Mucosa of gallbladder (tissue), 1 donor: Measurements from ENCODE around the gene GANC. TPM values are rescaled to one million over a fixed set of nuclear protein-coding genes. Genes with fewer than 3 reads are reported as not detected.
A peak's percentile ranks its signal among the peaks of the same experiment; 100 is the strongest.

Source experiments
- DNase-seq: peaks from one replicate; pipeline ENCODE4 v3.0.0-alpha.2; 2020; ENCODE audit warnings: low spot score
- total RNA-seq: library from RNA; stranded (reverse); gene quantifications from one replicate; pipeline ENCODE4 v1.2.1, GENCODE V29; 2021
- donor health status: DM: no; HTN: no; CAD: no.

GANC gene
- total RNA-seq, 1 donor from 2014 or later = 31.6 TPM

DNA sequence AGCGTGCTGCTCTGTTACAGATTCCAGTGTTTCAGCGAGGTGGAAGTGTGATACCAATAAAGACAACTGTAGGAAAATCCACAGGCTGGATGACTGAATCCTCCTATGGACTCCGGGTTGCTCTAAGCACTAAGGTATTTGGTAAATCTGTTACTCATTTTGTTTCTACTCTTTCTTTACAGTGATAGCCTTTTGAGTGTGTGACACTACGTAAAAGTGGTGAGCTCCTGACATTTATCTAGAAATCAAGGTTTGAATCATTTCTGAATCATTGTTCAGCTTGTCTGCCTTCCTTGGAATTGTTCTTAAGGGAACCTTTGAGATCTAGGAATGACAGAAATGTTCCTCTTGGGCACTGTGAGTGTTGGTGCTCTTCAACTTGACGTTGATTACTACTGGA is 75.1 kb downstream of the GANC start:
- no peak for DNase-seq

- DNase-seq = no peak
Observed at GRCh38 chr15:42349186-42349585, 76.2 kb downstream of the GANC start.

GRCh38 chr15:42352401-42352800 is 79.4 kb downstream of the GANC start:
- no peak for DNase-seq

DNA sequence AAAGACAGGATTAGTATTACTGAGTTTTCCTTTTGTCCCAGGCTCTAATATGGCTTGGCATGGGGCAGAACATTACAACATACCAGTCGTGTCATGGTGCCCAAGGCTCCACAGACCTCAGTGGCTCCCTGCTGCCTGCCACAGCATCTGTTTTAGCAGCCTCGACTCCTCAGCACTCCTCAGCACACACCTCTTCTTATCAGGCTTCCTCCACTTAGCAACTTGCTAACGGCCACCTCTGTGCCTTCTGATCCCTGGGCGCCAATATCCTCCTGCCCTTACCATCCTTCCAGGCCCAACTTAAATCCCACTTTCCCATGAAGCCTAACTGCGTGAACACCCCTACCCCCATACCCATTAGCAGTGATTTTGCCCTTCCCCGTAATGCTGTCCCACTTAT is 80.1 kb downstream of the GANC start:
- DNase-seq = no peak

DNA sequence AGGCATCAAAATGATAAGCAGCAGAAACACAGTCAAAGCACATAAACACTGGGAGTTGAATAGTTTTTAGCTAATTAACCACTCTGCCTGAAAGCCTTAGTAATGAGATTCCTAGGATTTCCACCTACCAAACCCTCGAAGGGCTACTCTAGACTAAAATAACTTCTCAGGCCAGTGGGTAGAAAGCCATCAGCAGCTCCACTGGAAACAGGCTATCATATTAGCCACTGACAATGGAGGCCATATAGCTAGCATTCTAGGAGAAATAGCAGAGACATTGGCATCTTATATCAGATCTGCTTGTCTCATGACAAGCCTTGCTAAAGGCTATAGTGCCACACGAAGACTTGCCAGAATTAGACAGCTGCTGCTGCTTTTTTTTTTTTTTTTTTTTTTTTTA is 81.8 kb downstream of the GANC start:
- DNase-seq = no peak

DNA sequence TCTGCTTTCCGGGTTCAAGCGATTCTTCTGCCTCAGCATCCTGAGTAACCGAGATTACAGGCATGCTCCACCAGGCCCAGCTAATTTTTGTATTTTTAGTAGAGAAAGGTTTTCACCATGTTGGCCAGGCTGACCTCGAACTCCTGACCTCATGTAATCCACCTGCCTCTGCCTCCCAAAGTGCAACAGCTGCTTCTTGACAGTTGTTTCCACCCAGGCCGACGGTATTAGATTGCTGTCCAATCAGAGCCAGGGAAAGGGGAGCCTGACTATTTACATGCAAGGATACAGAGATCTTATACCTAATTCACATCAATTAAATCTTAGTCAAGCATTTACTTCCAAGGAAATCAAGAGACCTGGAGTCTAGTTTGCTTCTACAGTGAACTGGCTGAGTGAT is 82.3 kb downstream of the GANC start:
- DNase-seq = no peak

- no peak for DNase-seq
Observed at GRCh38 chr15:42356851-42357250, 83.8 kb downstream of the GANC start.

DNA sequence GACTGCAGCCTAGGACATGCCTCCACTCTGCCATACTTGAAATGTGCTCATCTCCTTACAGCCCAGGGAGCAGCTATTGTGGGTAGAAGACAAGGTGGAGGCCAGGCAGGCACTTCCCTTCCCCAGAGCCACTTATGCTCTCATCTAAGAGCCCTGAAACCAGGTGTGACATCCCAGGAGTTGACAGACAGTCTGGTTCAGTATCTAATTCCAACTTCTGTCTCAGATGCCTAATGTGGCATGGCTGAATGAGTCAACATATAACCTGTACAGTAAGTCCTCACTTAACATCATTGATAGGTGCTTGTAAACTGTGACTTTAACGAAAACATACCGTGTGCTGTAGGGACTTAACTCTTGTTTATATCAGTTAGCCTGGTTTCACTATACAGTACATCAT is 85.1 kb downstream of the GANC start:
- DNase-seq = no peak

DNA sequence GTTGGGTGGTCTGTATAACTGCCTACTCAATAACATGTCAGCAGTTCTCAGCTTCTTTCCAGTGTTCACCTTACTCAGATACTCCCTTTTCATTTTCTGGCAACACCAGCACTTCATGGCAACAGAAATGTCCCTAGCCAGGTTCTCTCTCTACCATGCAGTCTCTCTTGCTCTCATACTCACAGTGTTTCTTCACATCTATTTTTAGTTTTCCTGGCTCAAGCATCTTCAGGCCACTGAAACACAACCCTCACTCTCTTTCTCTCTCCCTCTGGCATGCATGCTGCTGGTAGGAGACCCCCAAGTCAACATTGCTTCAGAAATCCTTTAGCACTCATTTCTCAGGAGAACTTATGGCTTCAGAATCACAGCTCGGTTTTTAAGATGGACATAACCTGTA is 86.2 kb downstream of the GANC start, which contains the start of gene CAPN3:
Gene CAPN3 (plus strand): TSS at position 253 of the 400 bp plus-strand sequence. CDS start 305 bp downstream, outside the sequence.
- DNase-seq = no peak

GRCh38 chr15:42359985-42360384 is 87.0 kb downstream of the GANC start:
- no peak for DNase-seq

DNA sequence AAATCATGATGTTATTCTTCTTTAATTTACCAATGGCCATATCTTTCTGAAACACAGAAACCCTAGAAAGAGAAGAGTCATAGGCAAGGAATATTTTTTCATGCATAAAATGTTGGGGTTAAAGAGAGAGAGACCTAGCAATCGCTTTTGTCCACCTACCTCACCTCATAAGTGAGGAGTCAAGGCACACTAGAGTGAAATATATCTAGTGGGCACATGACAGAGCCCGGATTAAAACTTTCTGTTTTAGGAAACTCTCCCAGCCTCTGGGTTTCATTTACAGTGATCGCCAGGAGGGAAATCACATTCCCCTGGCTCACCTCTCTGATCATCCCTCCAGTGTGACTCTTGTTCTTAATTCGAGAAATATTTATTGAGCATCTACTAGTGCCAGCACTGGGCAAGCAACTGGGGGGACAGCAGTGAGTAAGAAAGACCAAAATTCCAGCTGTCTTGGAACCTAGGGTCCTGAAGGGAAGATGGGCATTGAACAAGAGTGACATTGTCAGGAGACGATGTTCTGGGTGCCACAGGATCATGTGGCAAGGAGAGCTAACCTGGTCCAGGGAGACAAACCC is 87.6 kb downstream of the GANC start:
- no peak for DNase-seq

- DNase-seq = no peak
Observed at GRCh38 chr15:42363487-42363886, 90.5 kb downstream of the GANC start.

GRCh38 chr15:42363942-42364341 is 90.9 kb downstream of the GANC start:
- no peak for DNase-seq

- DNase-seq = peak; percentile 29
Observed at GRCh38 chr15:42364529-42364928, 91.5 kb downstream of the GANC start.

GRCh38 chr15:42365921-42366550 is 93.0 kb downstream of the GANC start:
- DNase-seq = no peak

DNA sequence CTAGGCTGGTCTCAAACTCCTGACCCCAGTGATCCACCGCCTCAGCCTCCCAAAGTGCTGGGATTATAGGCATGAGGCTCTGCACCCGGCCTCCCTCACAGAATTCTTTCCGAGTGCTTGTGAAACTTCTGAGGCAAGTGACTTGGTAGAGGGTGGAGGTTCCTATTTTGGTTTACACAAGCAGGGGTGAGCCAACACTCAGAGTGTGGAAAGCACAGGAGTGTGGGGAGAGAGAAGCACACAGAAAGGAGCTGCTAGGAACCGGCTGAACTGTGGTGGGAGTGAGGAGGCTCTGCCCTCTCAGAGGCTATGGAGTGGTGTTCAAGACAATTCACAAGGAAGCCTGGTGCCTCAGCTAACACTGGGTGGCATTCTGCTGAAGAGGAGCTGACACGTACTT is 94.0 kb downstream of the GANC start:
- no peak for DNase-seq

DNA sequence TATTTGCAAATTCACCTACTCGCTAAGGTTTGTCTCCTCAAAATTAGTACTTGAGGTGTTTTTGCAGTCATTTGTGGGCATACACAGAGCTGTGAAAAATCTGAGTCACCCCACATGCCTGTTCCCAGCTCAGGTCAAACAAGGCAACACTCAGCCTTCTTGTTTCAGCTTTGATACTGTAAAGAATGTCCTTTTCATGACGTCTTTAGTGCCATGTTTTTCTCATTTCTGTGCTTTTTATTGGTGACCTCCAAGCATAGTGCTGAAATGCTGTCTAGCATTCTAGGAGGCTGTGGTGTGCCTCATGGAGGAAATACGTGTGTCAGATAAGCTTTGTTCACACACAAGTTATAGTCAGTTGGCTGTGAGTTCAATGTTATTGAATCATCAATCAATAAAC is 95.1 kb downstream of the GANC start:
- no peak for DNase-seq

DNA sequence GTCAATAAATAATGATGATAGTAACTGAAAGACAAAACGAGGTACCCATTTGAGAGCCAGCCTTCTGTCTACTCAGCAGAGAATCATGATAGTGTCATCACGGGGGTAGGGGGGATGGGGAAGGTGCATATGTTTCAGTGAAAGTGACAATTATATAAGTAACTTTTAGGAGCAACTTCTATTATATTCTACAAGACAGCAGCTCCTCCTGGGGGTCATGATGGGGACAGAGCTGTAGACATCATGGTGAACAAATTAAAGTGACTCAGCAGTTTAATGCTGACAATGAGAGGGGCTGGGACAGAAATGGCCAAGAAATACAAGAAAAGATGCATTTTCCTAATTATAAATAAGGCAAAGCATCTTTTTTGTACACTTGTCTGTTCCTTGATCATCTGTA is 98.1 kb downstream of the GANC start:
- no peak for DNase-seq

DNA sequence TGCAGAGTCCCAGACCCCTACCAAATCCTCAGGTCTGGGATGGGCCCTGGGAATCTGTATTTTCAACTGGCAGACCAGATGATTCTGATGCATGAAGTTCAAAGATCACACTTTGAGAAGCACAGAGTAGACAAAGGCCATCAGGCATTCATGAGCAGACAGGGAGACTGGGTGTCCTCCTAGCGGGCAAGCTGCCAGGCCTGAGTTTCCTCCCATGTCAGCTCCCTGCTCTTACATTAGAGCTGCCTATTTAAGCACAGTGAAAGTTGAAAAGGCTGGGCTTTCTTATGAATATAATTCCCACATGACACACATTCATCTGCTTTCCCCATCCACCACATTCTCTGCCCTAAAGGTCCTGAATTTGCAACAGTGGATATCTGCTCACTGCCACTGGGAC is 100.3 kb downstream of the GANC start:
- DNase-seq = no peak

DNA sequence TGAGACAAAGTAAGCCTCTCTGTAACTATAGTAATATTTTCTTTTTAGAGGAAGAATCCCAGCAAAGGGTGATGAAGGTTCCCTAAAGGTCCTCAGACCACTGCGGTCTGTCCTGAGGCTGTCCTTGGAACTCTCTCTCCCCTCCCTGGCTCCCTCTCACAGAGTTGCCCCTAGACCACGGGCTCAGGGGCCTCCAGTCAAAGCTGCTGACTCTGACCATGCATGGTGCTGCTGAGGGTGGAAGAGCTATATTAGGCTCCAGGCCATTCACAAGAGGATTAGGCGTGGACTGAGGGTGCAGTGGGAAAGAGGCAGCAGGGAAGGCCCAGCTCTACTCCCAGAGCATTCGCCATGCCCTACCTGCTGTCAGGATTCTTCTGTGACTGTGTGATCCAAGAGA is 100.9 kb downstream of the GANC start:
- DNase-seq = no peak

GRCh38 chr15:42374810-42375209 is 101.8 kb downstream of the GANC start:
- DNase-seq = no peak

- DNase-seq = no peak
Observed at GRCh38 chr15:42375252-42375651, 102.3 kb downstream of the GANC start.

- DNase-seq = no peak
Observed at GRCh38 chr15:42375941-42376340, 102.9 kb downstream of the GANC start.

DNA sequence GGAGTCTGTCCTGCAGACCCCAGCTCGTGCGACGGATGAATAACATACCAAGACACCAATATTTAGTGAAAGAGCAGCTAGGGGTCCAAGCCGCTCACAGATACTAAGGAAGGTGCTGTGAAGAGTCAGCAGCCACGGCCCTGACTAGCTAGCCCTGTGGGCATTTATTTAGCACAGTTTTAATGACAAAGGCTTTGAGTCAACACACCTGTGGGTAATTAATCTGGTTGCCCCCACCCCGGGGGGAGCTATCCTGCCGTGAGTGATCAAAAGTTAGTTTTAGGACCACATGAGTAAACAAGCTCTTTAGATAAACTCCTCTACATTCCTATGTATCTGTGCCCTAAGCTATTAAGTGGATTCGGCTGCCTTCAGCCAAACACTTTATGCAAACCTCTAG is 105.0 kb downstream of the GANC start:
- DNase-seq = no peak
